Vagina (tissue), 2 donors: Measurements from ENCODE around the gene FAM219A.

Source experiments
- POLR2A ChIP-seq, 2 donors: fragments of 450-650 bp; IDR thresholded peaks; one replicate each; pipeline ENCODE4 v1.6.1; 2017; ENCODE audit warnings: antibody characterized with exemption in 2 of 2, mild to moderate bottlenecking in 2 of 2, moderate library complexity in 2 of 2
- POLR2AphosphoS5 ChIP-seq, 2 donors: sonication (generic); formaldehyde crosslinking; IDR thresholded peaks; one replicate each; pipeline ENCODE4 v1.9.0; 2017; ENCODE audit warnings: antibody characterized with exemption in 2 of 2, mild to moderate bottlenecking in 2 of 2, low read depth in 1 of 2; ENCODE audit not compliant: insufficient read depth in 1 of 2
- TF ChIP-seq, protein P1 (sequence below), 3 experiments: fragments of 450-650 bp in 2 of 3; fragments of 200-600 bp in 1 of 3; sonication (generic) in 1 of 3; IDR thresholded peaks; one replicate each; pipeline ENCODE4 v1.5.1; 2017 to 2019; ENCODE audit warnings: antibody characterized with exemption in 3 of 3, mild to moderate bottlenecking in 2 of 3, moderate library complexity in 2 of 3

DNA sequence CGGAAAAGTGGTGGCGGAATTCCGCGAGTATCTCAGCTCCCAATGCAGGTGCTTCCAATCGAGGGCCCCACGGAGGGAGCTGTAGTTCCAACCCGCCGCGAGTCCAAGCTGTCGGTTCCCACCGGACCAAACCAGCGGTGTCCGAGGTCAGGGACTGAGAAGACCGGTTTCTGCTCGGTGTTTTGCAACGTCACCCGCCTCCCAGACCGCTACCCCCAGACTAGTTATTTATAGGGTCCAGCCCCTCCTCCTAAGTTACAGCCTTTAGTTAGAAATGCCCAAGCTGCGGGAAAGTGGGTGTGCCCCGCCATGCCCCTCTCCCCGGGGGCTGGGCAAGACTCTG, 81.0 kb downstream of the FAM219A start:
- TF ChIP-seq, protein P1, sequence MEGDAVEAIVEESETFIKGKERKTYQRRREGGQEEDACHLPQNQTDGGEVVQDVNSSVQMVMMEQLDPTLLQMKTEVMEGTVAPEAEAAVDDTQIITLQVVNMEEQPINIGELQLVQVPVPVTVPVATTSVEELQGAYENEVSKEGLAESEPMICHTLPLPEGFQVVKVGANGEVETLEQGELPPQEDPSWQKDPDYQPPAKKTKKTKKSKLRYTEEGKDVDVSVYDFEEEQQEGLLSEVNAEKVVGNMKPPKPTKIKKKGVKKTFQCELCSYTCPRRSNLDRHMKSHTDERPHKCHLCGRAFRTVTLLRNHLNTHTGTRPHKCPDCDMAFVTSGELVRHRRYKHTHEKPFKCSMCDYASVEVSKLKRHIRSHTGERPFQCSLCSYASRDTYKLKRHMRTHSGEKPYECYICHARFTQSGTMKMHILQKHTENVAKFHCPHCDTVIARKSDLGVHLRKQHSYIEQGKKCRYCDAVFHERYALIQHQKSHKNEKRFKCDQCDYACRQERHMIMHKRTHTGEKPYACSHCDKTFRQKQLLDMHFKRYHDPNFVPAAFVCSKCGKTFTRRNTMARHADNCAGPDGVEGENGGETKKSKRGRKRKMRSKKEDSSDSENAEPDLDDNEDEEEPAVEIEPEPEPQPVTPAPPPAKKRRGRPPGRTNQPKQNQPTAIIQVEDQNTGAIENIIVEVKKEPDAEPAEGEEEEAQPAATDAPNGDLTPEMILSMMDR (IDR thresholded peaks at IDR 0.05) = no peak
- no peak for TF ChIP-seq POLR2A (IDR thresholded peaks at IDR 0.05)
- TF ChIP-seq POLR2AphosphoS5 (IDR thresholded peaks at IDR 0.05; ENCODE audit: insufficient read depth in 1 of 2, low read depth in 1 of 2) = no peak
